ENCODE data around the gene ACTL8.

Gene ACTL8

GRCh38 chr1:17870679-17871078 is 115.5 kb downstream of the ACTL8 start:
- FAIRE-seq = no peak
- TF ChIP-seq CTCF (IDR thresholded peaks at IDR 0.05; ENCODE audit: insufficient read depth, missing control alignments) = no peak
- no peak for DNase-seq (ENCODE audit: insufficient read length, low spot score)

- TF ChIP-seq CTCF (IDR thresholded peaks at IDR 0.05; ENCODE audit: insufficient read depth, missing control alignments) = no peak
- DNase-seq (ENCODE audit: insufficient read length, low spot score) = no peak
- no peak for FAIRE-seq
Observed at GRCh38 chr1:17873007-17873675, 118.0 kb downstream of the ACTL8 start.

GRCh38 chr1:17874231-17874630 is 119.1 kb downstream of the ACTL8 start:
- no peak for TF ChIP-seq CTCF (IDR thresholded peaks at IDR 0.05; ENCODE audit: insufficient read depth, missing control alignments)
- DNase-seq (ENCODE audit: insufficient read length, low spot score) = no peak
- FAIRE-seq = no peak

GRCh38 chr1:17874710-17875109 is 119.6 kb downstream of the ACTL8 start:
- DNase-seq (ENCODE audit: insufficient read length, low spot score) (no peak), FAIRE-seq (no peak)
- TF ChIP-seq CTCF (IDR thresholded peaks at IDR 0.05; ENCODE audit: insufficient read depth, missing control alignments) = no peak

- DNase-seq (ENCODE audit: insufficient read length, low spot score) (no peak), FAIRE-seq (no peak)
- TF ChIP-seq CTCF (IDR thresholded peaks at IDR 0.05; ENCODE audit: insufficient read depth, missing control alignments) = no peak
Observed at GRCh38 chr1:17875171-17875881, 120.2 kb downstream of the ACTL8 start.

- DNase-seq (ENCODE audit: insufficient read length, low spot score) = no peak
- no peak for FAIRE-seq
- no peak for TF ChIP-seq CTCF (IDR thresholded peaks at IDR 0.05; ENCODE audit: insufficient read depth, missing control alignments)
Observed at GRCh38 chr1:17875882-17876280, 120.7 kb downstream of the ACTL8 start.

Data from D721Med (cell line).